Measurements from ENCODE around the gene TRPV4.

- TF ChIP-seq, protein P1, sequence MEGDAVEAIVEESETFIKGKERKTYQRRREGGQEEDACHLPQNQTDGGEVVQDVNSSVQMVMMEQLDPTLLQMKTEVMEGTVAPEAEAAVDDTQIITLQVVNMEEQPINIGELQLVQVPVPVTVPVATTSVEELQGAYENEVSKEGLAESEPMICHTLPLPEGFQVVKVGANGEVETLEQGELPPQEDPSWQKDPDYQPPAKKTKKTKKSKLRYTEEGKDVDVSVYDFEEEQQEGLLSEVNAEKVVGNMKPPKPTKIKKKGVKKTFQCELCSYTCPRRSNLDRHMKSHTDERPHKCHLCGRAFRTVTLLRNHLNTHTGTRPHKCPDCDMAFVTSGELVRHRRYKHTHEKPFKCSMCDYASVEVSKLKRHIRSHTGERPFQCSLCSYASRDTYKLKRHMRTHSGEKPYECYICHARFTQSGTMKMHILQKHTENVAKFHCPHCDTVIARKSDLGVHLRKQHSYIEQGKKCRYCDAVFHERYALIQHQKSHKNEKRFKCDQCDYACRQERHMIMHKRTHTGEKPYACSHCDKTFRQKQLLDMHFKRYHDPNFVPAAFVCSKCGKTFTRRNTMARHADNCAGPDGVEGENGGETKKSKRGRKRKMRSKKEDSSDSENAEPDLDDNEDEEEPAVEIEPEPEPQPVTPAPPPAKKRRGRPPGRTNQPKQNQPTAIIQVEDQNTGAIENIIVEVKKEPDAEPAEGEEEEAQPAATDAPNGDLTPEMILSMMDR (IDR thresholded peaks at IDR 0.05), result no peak
- TF ChIP-seq POLR2A (IDR thresholded peaks at IDR 0.05), result no peak
These were observed 10.2 kb downstream of the TRPV4 start for GRCh38 chr12:109822951-109823411.

Measured in uterus (tissue), 2 donors.